ENCODE measurements around the gene GPR146. TPM values are rescaled to one million over a fixed set of nuclear protein-coding genes. Genes with fewer than 3 reads are reported as not detected.

GPR146 gene
- total and polyA plus RNA-seq, 2 of the 8 experiments (the other 6 are each of a cell fraction or from before 2014, with no cell fraction given) = 1.8 to 2.7 TPM

GRCh38 chr7:1044189-1045068, at the start of gene GPR146 (continued):
- TF ChIP-seq, protein P1, sequence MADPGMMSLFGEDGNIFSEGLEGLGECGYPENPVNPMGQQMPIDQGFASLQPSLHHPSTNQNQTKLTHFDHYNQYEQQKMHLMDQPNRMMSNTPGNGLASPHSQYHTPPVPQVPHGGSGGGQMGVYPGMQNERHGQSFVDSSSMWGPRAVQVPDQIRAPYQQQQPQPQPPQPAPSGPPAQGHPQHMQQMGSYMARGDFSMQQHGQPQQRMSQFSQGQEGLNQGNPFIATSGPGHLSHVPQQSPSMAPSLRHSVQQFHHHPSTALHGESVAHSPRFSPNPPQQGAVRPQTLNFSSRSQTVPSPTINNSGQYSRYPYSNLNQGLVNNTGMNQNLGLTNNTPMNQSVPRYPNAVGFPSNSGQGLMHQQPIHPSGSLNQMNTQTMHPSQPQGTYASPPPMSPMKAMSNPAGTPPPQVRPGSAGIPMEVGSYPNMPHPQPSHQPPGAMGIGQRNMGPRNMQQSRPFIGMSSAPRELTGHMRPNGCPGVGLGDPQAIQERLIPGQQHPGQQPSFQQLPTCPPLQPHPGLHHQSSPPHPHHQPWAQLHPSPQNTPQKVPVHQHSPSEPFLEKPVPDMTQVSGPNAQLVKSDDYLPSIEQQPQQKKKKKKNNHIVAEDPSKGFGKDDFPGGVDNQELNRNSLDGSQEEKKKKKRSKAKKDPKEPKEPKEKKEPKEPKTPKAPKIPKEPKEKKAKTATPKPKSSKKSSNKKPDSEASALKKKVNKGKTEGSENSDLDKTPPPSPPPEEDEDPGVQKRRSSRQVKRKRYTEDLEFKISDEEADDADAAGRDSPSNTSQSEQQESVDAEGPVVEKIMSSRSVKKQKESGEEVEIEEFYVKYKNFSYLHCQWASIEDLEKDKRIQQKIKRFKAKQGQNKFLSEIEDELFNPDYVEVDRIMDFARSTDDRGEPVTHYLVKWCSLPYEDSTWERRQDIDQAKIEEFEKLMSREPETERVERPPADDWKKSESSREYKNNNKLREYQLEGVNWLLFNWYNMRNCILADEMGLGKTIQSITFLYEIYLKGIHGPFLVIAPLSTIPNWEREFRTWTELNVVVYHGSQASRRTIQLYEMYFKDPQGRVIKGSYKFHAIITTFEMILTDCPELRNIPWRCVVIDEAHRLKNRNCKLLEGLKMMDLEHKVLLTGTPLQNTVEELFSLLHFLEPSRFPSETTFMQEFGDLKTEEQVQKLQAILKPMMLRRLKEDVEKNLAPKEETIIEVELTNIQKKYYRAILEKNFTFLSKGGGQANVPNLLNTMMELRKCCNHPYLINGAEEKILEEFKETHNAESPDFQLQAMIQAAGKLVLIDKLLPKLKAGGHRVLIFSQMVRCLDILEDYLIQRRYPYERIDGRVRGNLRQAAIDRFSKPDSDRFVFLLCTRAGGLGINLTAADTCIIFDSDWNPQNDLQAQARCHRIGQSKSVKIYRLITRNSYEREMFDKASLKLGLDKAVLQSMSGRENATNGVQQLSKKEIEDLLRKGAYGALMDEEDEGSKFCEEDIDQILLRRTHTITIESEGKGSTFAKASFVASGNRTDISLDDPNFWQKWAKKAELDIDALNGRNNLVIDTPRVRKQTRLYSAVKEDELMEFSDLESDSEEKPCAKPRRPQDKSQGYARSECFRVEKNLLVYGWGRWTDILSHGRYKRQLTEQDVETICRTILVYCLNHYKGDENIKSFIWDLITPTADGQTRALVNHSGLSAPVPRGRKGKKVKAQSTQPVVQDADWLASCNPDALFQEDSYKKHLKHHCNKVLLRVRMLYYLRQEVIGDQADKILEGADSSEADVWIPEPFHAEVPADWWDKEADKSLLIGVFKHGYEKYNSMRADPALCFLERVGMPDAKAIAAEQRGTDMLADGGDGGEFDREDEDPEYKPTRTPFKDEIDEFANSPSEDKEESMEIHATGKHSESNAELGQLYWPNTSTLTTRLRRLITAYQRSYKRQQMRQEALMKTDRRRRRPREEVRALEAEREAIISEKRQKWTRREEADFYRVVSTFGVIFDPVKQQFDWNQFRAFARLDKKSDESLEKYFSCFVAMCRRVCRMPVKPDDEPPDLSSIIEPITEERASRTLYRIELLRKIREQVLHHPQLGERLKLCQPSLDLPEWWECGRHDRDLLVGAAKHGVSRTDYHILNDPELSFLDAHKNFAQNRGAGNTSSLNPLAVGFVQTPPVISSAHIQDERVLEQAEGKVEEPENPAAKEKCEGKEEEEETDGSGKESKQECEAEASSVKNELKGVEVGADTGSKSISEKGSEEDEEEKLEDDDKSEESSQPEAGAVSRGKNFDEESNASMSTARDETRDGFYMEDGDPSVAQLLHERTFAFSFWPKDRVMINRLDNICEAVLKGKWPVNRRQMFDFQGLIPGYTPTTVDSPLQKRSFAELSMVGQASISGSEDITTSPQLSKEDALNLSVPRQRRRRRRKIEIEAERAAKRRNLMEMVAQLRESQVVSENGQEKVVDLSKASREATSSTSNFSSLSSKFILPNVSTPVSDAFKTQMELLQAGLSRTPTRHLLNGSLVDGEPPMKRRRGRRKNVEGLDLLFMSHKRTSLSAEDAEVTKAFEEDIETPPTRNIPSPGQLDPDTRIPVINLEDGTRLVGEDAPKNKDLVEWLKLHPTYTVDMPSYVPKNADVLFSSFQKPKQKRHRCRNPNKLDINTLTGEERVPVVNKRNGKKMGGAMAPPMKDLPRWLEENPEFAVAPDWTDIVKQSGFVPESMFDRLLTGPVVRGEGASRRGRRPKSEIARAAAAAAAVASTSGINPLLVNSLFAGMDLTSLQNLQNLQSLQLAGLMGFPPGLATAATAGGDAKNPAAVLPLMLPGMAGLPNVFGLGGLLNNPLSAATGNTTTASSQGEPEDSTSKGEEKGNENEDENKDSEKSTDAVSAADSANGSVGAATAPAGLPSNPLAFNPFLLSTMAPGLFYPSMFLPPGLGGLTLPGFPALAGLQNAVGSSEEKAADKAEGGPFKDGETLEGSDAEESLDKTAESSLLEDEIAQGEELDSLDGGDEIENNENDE (IDR thresholded peaks at IDR 0.05; ENCODE audit: insufficient replicate concordance, low read length) = no peak
- TF ChIP-seq EZH2 (IDR thresholded peaks at IDR 0.05; ENCODE audit: low read depth, low read length, severe bottlenecking) (no peak), NANOG (IDR thresholded peaks at IDR 0.05; ENCODE audit: insufficient read depth, low read depth, low read length, poor library complexity, severe bottlenecking) (no peak), BRCA1 (IDR thresholded peaks at IDR 0.05; ENCODE audit: low read depth, low read length) (peak; percentile 54), JUND (IDR thresholded peaks at IDR 0.05; ENCODE audit: low read length) (no peak), KDM5A (IDR thresholded peaks at IDR 0.05; ENCODE audit: low read length) (no peak)

Measured in H1 (cell line).